Measurements from ENCODE around the gene DNAJB9. TPM values are rescaled to one million over a fixed set of nuclear protein-coding genes. Genes with fewer than 3 reads are reported as not detected.

DNAJB9 gene
- total RNA-seq, 1 experiment from 2014 or later: 11.1 TPM

- Histone ChIP-seq H3K27ac (ENCODE audit: low read length) (peak overlapping the region; percentile 97), H3K27me3 (ENCODE audit: control insufficient read depth, insufficient read depth, low read length) (no peaks in the 10 kb centered on the region), H3K4me3 (ENCODE audit: low read depth in 2 of 2, low read length in 2 of 2) (peak overlapping the region; percentile 75 to 93), H3K4me1 (ENCODE audit: control insufficient read depth, insufficient read depth, low read length) (peaks cover 18% of the 10 kb centered on the region), H3K9me3 (ENCODE audit: control insufficient read depth, insufficient read depth, low read depth, low read length) (no peaks in the 10 kb centered on the region), H3K36me3 (ENCODE audit: control insufficient read depth, insufficient read depth, low read length) (peaks cover 2% of the 10 kb centered on the region; the same call in 1 of the 2 replicates)
- BruUV-seq (replicated peaks): TSS peak; percentile 73
- DNase-seq (ENCODE audit: low read depth, low spot score) (peak; percentile 61), ATAC-seq (peak; percentile 89)
- in situ Hi-C loops (cut with HindIII; ENCODE audit: low pct_unique_long_range_greater_than_20kb, low sequenced_read_pairs): no loop called here
- intact Hi-C loops (cut with micrococcal nuclease; ENCODE audit: unreplicated experiment): loop anchor here (5.0 kb wide), 1 partner anchor 42 kb away; the partner anchor contains the start of genes DNAJB9 and THAP5
- ChIA-PET CTCF (no interaction called here), POLR2A (interaction anchor here (1.4 kb wide), 1 partner anchor 44 kb away, joined by 3 read pairs; the partner anchor contains the start of gene DNAJB9)
- TF ChIP-seq SIN3A (IDR thresholded peaks at IDR 0.05; ENCODE audit: borderline replicate concordance, insufficient read depth, low read depth, low read length): no peak
- TF ChIP-seq TCF7L2 (IDR thresholded peaks at IDR 0.05; ENCODE audit: low read depth, low read length): no peak
- 0 out of 4 replicates have a peak, but pooled peaks of 1 of the 2 experiments have one; percentile 20 for TF ChIP-seq REST (IDR thresholded peaks at IDR 0.05; ENCODE audit: insufficient read depth in 1 of 2, low read depth in 2 of 2, low read length in 1 of 2)
- 0 out of 2 replicates have a peak, but pooled peaks have one; percentile 18 for TF ChIP-seq POLR2AphosphoS5 (IDR thresholded peaks at IDR 0.05; ENCODE audit: low read depth, low read length)
- no peak for TF ChIP-seq CTCF (IDR thresholded peaks at IDR 0.05)
Observed at GRCh38 chr7:108525327-108525984, 44.2 kb upstream of the DNAJB9 start.

GRCh38 chr7:108525985-108526767 lies 43.5 kb upstream of the DNAJB9 start, which contains the start of gene PNPLA8:
Gene PNPLA8, minus strand, starts transcription at chr7:108526135. Its CDS starts 10,644 bp downstream, at chr7:108515491.
- Histone ChIP-seq H3K4me3 (ENCODE audit: low read depth in 2 of 2, low read length in 2 of 2) (peak within 1 kb of the TSS; percentile 75 to 93), H3K9me3 (ENCODE audit: control insufficient read depth, insufficient read depth, low read depth, low read length) (no peaks in the 10 kb centered on the region), H3K4me1 (ENCODE audit: control insufficient read depth, insufficient read depth, low read length) (peaks cover 18% of the 10 kb centered on the region), H3K27ac (ENCODE audit: low read length) (peak within 1 kb of the TSS; percentile 97), H3K36me3 (ENCODE audit: control insufficient read depth, insufficient read depth, low read length) (peaks cover 2% of the 10 kb centered on the region; the same call in 1 of the 2 replicates), H3K27me3 (ENCODE audit: control insufficient read depth, insufficient read depth, low read length) (no peaks in the 10 kb centered on the region)
- peak; percentile 96 for ATAC-seq
- POLR2A ChIA-PET: no interaction called here
- DNase-seq (ENCODE audit: low read depth, low spot score): peak; percentile 99
- CTCF ChIA-PET: no interaction called here
- TF ChIP-seq CTCF (IDR thresholded peaks at IDR 0.05): no peak
- 0 out of 4 replicates have a peak, but pooled peaks of 1 of the 2 experiments have one; percentile 39 for TF ChIP-seq REST (IDR thresholded peaks at IDR 0.05; ENCODE audit: insufficient read depth in 1 of 2, low read depth in 2 of 2, low read length in 1 of 2)
- TF ChIP-seq POLR2AphosphoS5 (IDR thresholded peaks at IDR 0.05; ENCODE audit: low read depth, low read length): peak; percentile 64
- TF ChIP-seq TCF7L2 (IDR thresholded peaks at IDR 0.05; ENCODE audit: low read depth, low read length): no peak
- TF ChIP-seq SIN3A (IDR thresholded peaks at IDR 0.05; ENCODE audit: borderline replicate concordance, insufficient read depth, low read depth, low read length): peak; percentile 93; the same call in 1 of the 2 replicates
- intact Hi-C loops (cut with micrococcal nuclease; ENCODE audit: unreplicated experiment) (loop anchor here (5.0 kb wide), 1 partner anchor 41 kb away; the partner anchor contains the start of genes DNAJB9 and THAP5), in situ Hi-C loops (cut with HindIII; ENCODE audit: low pct_unique_long_range_greater_than_20kb, low sequenced_read_pairs) (no loop called here)
- no TSS peak for BruUV-seq (replicated peaks)
